ENCODE measurements around the gene TLCD3B.

The TLCD3B gene

GRCh38 chr16:29988346-29989075, 42.6 kb downstream of the TLCD3B start:
- TF ChIP-seq REST (IDR thresholded peaks at IDR 0.05; ENCODE audit: low read depth), result no peak
- TF ChIP-seq TAF1 (IDR thresholded peaks at IDR 0.05; ENCODE audit: low read depth), result no peak
- no peak for TF ChIP-seq NFIC (IDR thresholded peaks at IDR 0.05)
- TF ChIP-seq MAX (IDR thresholded peaks at IDR 0.05), result no peak
- TF ChIP-seq USF1 (IDR thresholded peaks at IDR 0.05), result no peak
- TF ChIP-seq EP300 (IDR thresholded peaks at IDR 0.05; ENCODE audit: borderline replicate concordance), result no peak
- no peak for TF ChIP-seq RAD21 (IDR thresholded peaks at IDR 0.05; ENCODE audit: low read depth)
- TF ChIP-seq TCF12 (IDR thresholded peaks at IDR 0.05; ENCODE audit: low read depth), result no peak
- TF ChIP-seq FOXM1 (IDR thresholded peaks at IDR 0.05; ENCODE audit: borderline replicate concordance, low read depth), result no peak
- no peak for TF ChIP-seq TEAD4 (IDR thresholded peaks at IDR 0.05)
- no peak for TF ChIP-seq ZBTB7A (IDR thresholded peaks at IDR 0.05; ENCODE audit: low read depth)
- TF ChIP-seq EGR1 (IDR thresholded peaks at IDR 0.05), result no peak
- TF ChIP-seq CEBPB (IDR thresholded peaks at IDR 0.05), result no peak
- TF ChIP-seq YY1 (IDR thresholded peaks at IDR 0.05; ENCODE audit: low read depth), result no peak
- TF ChIP-seq CREB1 (IDR thresholded peaks at IDR 0.05; ENCODE audit: low read depth), result no peak

GRCh38 chr16:29987371-29988085, 43.5 kb downstream of the TLCD3B start:
- TF ChIP-seq TEAD4 (IDR thresholded peaks at IDR 0.05) (no peak), RAD21 (IDR thresholded peaks at IDR 0.05; ENCODE audit: low read depth) (no peak), FOXM1 (IDR thresholded peaks at IDR 0.05; ENCODE audit: borderline replicate concordance, low read depth) (no peak), YY1 (IDR thresholded peaks at IDR 0.05; ENCODE audit: low read depth) (no peak), USF1 (IDR thresholded peaks at IDR 0.05) (no peak), CEBPB (IDR thresholded peaks at IDR 0.05) (no peak), TAF1 (IDR thresholded peaks at IDR 0.05; ENCODE audit: low read depth) (no peak), MAX (IDR thresholded peaks at IDR 0.05) (no peak), EP300 (IDR thresholded peaks at IDR 0.05; ENCODE audit: borderline replicate concordance) (no peak), CREB1 (IDR thresholded peaks at IDR 0.05; ENCODE audit: low read depth) (no peak), NFIC (IDR thresholded peaks at IDR 0.05) (no peak), REST (IDR thresholded peaks at IDR 0.05; ENCODE audit: low read depth) (no peak), ZBTB7A (IDR thresholded peaks at IDR 0.05; ENCODE audit: low read depth) (no peak), TCF12 (IDR thresholded peaks at IDR 0.05; ENCODE audit: low read depth) (no peak), EGR1 (IDR thresholded peaks at IDR 0.05) (no peak)

- no peak for TF ChIP-seq FOXM1 (IDR thresholded peaks at IDR 0.05; ENCODE audit: borderline replicate concordance, low read depth)
- no peak for TF ChIP-seq REST (IDR thresholded peaks at IDR 0.05; ENCODE audit: low read depth)
- TF ChIP-seq MAX (IDR thresholded peaks at IDR 0.05), result no peak
- TF ChIP-seq EGR1 (IDR thresholded peaks at IDR 0.05), result no peak
- TF ChIP-seq CREB1 (IDR thresholded peaks at IDR 0.05; ENCODE audit: low read depth), result no peak
- no peak for TF ChIP-seq TEAD4 (IDR thresholded peaks at IDR 0.05)
- TF ChIP-seq NFIC (IDR thresholded peaks at IDR 0.05), result no peak
- TF ChIP-seq ZBTB7A (IDR thresholded peaks at IDR 0.05; ENCODE audit: low read depth), result no peak
- no peak for TF ChIP-seq CEBPB (IDR thresholded peaks at IDR 0.05)
- TF ChIP-seq YY1 (IDR thresholded peaks at IDR 0.05; ENCODE audit: low read depth), result no peak
- TF ChIP-seq RAD21 (IDR thresholded peaks at IDR 0.05; ENCODE audit: low read depth), result no peak
- TF ChIP-seq USF1 (IDR thresholded peaks at IDR 0.05), result no peak
- TF ChIP-seq EP300 (IDR thresholded peaks at IDR 0.05; ENCODE audit: borderline replicate concordance), result no peak
- TF ChIP-seq TCF12 (IDR thresholded peaks at IDR 0.05; ENCODE audit: low read depth), result no peak
- TF ChIP-seq TAF1 (IDR thresholded peaks at IDR 0.05; ENCODE audit: low read depth), result no peak
Observed at GRCh38 chr16:29986931-29987330, 44.1 kb downstream of the TLCD3B start.
